Stimulated activated CD8-positive, alpha-beta memory T cell treated with anti-CD3 and anti-CD28 coated beads, Interleukin-15, amount 100 ng/mL, for 24 hours (primary cell): ENCODE data around the gene PDE7B.

ENCODE experiments used
- DNase-seq: peaks from one replicate; pipeline ENCODE4 v3.0.0-alpha.2; 2020; ENCODE audit warnings: low read depth

PDE7B gene

GRCh38 chr6:136150961-136151360 lies 299.5 kb downstream of the PDE7B start:
- no peak for DNase-seq

DNA sequence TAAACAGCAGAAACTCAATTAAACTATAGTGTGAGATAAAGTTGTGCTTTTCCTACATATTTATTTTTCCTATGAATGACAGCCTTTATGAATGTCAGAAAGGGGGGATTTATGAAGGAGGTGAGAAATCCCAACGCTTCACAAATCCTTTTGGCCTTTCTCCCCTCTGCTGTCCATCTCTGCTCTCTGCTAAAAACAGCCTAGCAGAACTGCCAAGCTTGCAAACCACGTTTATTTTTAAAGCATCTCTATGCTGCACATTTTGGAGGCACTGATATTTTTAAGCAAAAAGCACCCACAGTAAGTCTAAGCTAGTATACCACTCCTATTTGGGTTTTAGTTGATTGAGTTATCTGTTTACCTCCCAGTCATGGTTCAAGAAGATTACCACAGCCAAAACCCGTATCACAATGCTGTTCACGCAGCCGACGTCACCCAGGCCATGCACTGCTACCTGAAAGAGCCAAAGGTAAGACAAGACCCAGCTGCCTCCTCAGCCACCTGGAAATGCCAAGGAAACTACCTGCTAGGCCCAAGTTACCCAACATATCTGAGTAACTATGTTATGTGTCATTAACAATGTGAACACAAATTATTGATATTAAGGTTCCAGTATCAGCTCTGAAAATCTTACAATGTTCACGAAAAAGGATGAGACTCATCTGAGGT lies 302.3 kb downstream of the PDE7B start:
- no peak for DNase-seq

DNA sequence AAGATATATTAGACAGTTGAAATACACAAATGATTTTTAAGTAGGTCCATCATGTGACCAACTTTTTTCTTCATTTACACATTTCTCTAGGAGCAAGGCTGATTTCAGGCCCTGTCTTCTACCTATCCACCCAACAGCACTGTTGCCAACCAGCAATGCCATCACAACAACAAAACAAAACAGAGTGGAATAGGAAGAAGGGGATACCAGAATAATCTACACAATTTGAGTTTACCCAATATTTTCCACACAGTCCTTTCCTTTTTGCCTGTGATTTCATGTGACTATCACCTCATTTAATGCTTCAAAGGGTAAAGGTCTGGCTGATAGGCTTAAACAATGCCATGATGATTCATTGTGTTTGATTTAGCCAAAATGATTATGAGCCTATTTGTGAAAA lies 303.7 kb downstream of the PDE7B start:
- DNase-seq, result no peak

GRCh38 chr6:136157743-136158142 lies 306.2 kb downstream of the PDE7B start:
- DNase-seq, result no peak

DNA sequence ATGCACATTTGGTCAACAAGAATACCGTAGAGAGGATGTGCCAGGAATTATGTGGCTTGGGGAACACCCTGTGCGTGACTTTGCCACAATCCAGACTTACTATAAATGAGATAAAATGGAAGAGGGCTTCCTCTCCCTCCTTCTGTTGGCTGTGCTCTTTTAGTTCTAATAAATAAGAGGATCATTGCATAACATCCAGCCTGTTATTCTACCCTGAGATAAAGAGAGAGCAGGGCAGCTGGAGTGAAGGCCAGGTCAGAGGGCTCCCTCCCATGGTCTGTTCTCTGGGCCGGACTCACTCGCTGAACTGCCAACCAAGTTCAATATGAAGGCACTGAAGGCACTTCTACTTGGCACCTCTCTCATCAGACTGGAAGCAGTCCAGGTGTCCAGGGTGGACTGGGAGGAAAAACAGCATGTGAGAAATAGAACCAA lies 306.9 kb downstream of the PDE7B start:
- DNase-seq, result no peak

DNA sequence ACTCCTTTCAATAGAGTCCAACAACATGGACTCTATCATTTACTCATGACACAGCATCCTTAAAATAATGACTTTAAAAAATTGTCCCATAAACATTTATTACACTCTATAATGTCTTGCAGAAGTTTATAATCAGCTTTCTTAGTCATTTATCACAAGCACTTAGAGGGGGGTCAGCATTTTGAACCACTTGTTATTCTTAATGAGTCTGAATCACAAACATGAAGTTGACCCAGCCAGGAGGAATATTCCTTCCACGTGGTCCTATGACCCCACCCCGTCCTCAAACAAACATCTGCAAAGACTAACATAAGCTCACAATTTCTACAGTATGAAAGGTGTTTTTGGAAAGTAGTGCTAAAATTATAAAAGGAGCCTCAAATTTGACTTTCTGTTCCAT lies 307.5 kb downstream of the PDE7B start:
- DNase-seq, result no peak

DNA sequence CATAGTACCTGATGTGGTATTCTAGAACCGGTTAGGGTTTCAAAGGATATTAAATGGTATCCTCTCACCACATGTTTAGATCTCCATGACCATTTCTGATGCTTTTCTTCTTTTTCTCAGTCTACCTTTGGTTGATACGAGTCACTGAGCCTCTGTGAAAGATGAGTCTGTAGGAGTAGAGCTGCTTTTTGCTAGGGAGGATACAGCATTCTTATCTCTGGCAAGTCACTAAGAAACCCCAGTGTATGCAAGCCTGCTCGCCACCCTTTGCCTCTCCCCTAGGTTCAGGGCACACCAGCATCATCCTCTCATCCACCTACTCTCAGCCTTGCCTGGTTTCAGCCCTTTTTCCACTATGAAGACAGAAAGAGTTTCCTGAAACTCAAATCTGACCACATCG lies 308.7 kb downstream of the PDE7B start:
- DNase-seq, result no peak

DNA sequence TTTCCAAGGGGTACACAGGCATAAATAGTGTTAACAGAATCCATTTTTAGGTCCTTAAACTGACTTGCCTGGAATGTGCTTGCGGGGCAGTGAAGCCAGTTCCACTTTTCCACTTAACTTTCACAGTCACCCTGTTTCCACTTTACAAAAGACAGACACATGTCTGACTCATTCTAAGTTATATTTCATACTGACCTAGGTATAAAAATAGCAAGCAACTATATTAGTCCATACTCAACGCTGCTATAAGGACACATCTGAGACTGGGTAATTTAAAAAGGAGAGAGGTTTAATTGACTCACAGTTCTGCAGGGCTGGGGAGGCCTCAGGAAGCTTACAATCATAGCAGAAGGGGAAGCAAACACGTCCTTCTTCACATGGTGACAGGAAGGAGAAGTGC lies 310.4 kb downstream of the PDE7B start:
- DNase-seq, result no peak

DNA sequence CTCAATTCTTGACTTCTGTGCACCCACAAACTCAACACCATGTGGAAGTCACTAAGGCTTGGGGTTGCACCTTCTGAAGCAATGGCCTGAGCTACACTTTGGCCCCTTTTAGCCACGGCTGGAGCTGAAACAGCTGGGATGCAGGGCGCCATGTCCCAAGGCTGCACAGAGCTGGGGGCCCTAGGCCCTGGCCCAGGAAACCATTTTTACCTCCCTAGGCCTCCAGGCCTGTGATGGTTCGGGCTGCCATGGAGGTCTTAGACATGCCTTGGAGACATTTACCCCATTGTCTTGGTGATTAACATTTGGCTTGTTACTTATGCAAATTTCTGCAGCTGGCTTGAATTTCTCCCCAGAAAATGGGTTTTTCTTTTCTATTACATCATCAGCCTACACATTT lies 311.8 kb downstream of the PDE7B start:
- DNase-seq, result no peak

- DNase-seq, result no peak
These were observed 315.3 kb downstream of the PDE7B start for GRCh38 chr6:136166815-136167214.

DNA sequence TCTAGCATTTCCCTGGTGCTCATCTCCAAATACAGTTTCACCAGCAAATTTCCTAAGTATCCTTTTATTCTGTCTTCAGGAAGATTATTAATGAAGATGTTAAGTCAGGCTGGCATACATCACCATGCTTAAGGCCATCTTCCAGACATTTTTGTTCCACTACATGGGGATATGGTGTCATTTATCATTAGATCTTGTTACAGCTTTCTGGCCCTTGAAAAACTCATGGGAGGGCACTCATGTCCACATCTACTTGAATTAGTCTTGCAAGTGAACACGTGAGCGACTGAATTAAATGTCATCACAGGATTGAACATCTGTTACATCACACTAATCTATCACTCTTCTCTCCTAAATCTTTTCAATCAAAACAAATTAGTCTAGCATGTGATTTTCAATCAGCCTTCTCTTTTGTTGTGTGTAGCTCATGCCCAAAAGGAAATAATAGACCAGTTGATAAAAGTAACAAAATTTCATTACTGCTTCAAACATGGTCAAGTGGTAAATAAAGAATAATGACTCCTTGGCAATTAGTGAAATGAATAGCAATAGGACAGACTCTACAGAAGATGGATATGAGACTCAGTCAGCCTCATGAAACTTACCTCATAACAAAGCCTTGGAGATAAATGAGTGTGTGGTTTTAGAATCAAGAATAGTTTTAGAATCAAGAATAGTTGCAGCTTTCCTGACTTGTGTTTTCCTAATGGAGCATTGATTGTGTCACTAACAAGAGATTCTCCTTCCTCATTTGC lies 318.1 kb downstream of the PDE7B start:
- no peak for DNase-seq

DNA sequence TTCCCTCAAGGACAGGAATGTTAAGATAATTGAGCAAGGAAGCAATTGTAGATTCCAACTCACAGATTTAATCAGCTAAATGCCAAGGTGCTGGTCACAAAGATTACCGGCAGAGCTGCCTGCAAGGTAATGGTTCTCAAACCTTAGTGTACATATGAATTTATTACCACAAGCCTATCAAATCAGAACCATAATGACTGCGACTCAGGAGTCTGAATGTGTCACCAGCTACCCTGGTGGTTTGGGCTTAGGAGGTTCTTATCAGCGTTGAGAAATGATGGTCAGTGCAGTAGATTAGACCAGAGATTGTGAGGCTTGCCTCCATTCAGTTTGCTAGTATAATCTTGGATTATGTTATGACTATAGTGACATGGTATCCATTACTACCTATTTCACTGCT lies 319.7 kb downstream of the PDE7B start:
- no peak for DNase-seq

- DNase-seq, result no peak
These were observed 322.3 kb downstream of the PDE7B start for GRCh38 chr6:136173519-136174507.

GRCh38 chr6:136174510-136174909 lies 323.0 kb downstream of the PDE7B start:
- DNase-seq, result no peak

GRCh38 chr6:136175873-136176272 lies 324.4 kb downstream of the PDE7B start:
- DNase-seq, result no peak

DNA sequence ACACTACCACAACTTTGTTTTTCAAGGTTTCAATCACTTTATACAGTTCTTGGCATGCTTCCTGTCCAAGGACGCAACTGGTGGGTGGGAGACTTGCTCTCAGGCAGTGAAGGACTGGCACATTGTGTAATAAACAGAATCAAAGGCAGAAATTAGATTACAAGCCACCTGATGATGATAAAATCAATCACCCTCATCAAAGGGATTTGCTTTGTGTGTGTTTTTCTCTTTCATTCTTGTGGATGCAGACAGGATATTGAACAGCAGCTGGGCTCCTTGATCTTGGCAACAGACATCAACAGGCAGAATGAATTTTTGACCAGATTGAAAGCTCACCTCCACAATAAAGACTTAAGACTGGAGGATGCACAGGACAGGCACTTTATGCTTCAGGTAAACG lies 327.2 kb downstream of the PDE7B start:
- no peak for DNase-seq

DNA sequence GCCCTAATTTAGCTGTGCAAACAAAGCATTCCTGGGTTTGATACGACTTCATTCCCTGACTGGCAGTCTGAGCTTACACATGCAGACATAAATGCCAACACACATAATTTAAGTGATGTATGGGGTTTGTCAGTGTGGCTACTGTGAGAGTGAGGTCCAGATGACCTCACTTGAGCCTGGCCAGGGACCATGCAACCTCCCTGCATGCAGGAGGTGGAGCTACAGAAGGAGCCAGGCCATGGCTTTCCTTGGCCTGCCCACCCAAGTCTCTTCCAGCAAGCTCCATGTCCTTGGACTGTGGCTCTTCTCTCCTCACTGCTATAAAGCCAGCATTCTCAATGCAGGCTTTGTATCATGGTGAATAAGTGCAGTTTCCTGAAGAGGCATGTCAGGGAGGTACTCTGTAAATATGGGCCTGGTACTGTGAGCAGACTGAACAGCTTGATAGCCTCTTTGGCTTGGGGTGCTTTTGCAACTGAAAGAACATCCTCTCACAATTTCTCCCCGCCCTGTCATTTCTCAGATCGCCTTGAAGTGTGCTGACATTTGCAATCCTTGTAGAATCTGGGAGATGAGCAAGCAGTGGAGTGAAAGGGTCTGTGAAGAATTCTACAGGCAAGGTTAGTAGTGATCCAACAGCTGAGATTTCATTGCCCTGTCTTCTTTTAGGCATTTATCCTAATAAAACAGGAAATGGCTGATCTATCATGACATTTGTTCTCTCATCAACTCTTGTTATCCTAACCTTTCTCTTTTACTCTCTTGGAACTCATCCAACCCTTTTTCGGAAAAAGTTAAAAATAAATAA lies 329.4 kb downstream of the PDE7B start:
- DNase-seq, result no peak

- no peak for DNase-seq
These were observed 330.0 kb downstream of the PDE7B start for GRCh38 chr6:136181512-136181833.

DNA sequence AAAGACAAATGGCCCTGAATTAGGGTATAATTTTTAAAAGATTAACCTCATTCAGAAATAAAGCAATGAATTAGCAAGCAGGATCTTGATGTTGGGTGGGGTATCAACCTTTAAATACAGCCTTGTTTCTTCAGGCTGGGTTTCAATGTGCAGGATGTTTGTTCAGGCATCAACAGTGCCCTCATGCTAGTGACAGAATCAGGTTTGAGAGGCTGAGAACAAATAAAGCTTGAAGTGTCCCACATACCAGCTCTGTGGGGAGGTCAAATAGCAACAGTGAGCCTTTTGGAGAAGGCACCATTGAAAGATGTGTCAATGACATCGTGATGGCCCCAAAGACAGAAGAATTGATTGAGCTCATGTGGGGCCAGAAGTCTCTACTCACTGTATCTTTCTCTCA lies 330.4 kb downstream of the PDE7B start:
- DNase-seq, result no peak

GRCh38 chr6:136184738-136185137 lies 333.2 kb downstream of the PDE7B start:
- DNase-seq, result no peak

GRCh38 chr6:136186363-136186762 lies 334.9 kb downstream of the PDE7B start:
- no peak for DNase-seq

DNA sequence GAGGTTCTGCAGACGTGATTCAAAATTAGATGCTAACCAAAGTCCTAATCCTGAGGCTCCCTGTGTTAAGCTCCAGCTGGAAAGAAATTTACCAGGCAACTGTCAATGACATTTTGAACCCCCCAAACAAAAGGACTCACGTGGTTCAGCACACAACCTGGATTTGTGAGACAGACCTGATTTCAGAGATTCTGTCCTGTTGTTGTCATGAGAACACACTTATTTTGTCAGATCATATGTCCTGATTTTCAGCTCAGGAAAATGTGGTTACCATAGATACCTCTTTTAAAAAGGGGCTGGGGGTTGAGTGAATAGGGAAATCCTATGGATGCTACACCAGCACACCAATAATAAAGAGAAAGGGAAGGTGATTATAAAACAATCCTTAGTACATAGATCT lies 337.0 kb downstream of the PDE7B start:
- DNase-seq, result no peak
